ENCODE results near the gene EID3. TPM values are rescaled to one million over a fixed set of nuclear protein-coding genes. Genes with fewer than 3 reads are reported as not detected.

EID3 gene
- total RNA-seq, 1 donor from 2014 or later: 6.2 TPM

GRCh38 chr12:104334581-104334980, 31.0 kb downstream of the EID3 start:
- TF ChIP-seq CTCF (IDR thresholded peaks at IDR 0.05): no peak
- no peaks in the 10 kb centered on the region for H3K4me1 Mint-ChIP-seq
- no peak overlapping the region for H3K27ac Mint-ChIP-seq
- ChIA-PET POLR2A (interaction anchor here (0.6 kb wide), 1 partner anchor 44 kb away, joined by 3 read pairs; no protein-coding TSS in a partner anchor), CTCF (no interaction called here)
- H3K27me3 Mint-ChIP-seq: no peaks in the 10 kb centered on the region
- intact Hi-C loops (cut with micrococcal nuclease): no loop called here
- H3K36me3 Mint-ChIP-seq (ENCODE audit: low read depth): peaks cover 54% of the 10 kb centered on the region
- no peak overlapping the region for H3K4me3 Mint-ChIP-seq
- no peak for ATAC-seq (ENCODE audit: low read depth)
- H3K9me3 Mint-ChIP-seq: no peaks in the 10 kb centered on the region
- DNase-seq: no peak

- DNase-seq (no peak), ATAC-seq (ENCODE audit: low read depth) (no peak)
- Mint-ChIP-seq H3K9me3 (no peaks in the 10 kb centered on the region), H3K27me3 (no peaks in the 10 kb centered on the region), H3K27ac (no peak overlapping the region), H3K4me3 (no peak overlapping the region), H3K4me1 (no peaks in the 10 kb centered on the region), H3K36me3 (ENCODE audit: low read depth) (peaks cover 62% of the 10 kb centered on the region)
- intact Hi-C loops (cut with micrococcal nuclease): no loop called here
- no peak for TF ChIP-seq CTCF (IDR thresholded peaks at IDR 0.05)
- ChIA-PET CTCF (no interaction called here), POLR2A (interaction anchor here (0.5 kb wide), 1 partner anchor 12 kb away, joined by 3 read pairs; no protein-coding TSS in a partner anchor)
Measured at GRCh38 chr12:104336115-104336514, 32.6 kb downstream of the EID3 start.

- Mint-ChIP-seq H3K27me3 (no peaks in the 10 kb centered on the region), H3K4me3 (no peak overlapping the region), H3K27ac (no peak overlapping the region), H3K36me3 (ENCODE audit: low read depth) (peaks cover 63% of the 10 kb centered on the region), H3K4me1 (no peaks in the 10 kb centered on the region), H3K9me3 (no peaks in the 10 kb centered on the region)
- no peak for DNase-seq
- no peak for ATAC-seq (ENCODE audit: low read depth)
- CTCF ChIA-PET: no interaction called here
- no peak for TF ChIP-seq CTCF (IDR thresholded peaks at IDR 0.05)
- intact Hi-C loops (cut with micrococcal nuclease): no loop called here
- POLR2A ChIA-PET: no interaction called here
Measured at GRCh38 chr12:104337030-104337558, 33.6 kb downstream of the EID3 start.

- Mint-ChIP-seq H3K9me3 (no peaks in the 10 kb centered on the region), H3K4me3 (no peak overlapping the region), H3K27me3 (no peaks in the 10 kb centered on the region), H3K27ac (no peak overlapping the region), H3K36me3 (ENCODE audit: low read depth) (peaks cover 68% of the 10 kb centered on the region), H3K4me1 (no peaks in the 10 kb centered on the region)
- no peak for TF ChIP-seq CTCF (IDR thresholded peaks at IDR 0.05)
- POLR2A ChIA-PET: no interaction called here
- no peak for ATAC-seq (ENCODE audit: low read depth)
- intact Hi-C loops (cut with micrococcal nuclease): no loop called here
- DNase-seq: no peak
- CTCF ChIA-PET: interaction anchor here (0.9 kb wide), 1 partner anchor 119 kb away, joined by 4 read pairs; no protein-coding TSS in a partner anchor
Measured at GRCh38 chr12:104339663-104340062, 36.1 kb downstream of the EID3 start.

GRCh38 chr12:104340177-104340576, 36.6 kb downstream of the EID3 start:
- TF ChIP-seq CTCF (IDR thresholded peaks at IDR 0.05): no peak
- peaks cover 68% of the 10 kb centered on the region for H3K36me3 Mint-ChIP-seq (ENCODE audit: low read depth)
- POLR2A ChIA-PET: no interaction called here
- no peak overlapping the region for H3K4me3 Mint-ChIP-seq
- H3K27me3 Mint-ChIP-seq: no peaks in the 10 kb centered on the region
- intact Hi-C loops (cut with micrococcal nuclease): no loop called here
- no peak overlapping the region for H3K27ac Mint-ChIP-seq
- H3K4me1 Mint-ChIP-seq: no peaks in the 10 kb centered on the region
- ATAC-seq (ENCODE audit: low read depth) (no peak), DNase-seq (no peak)
- no peaks in the 10 kb centered on the region for H3K9me3 Mint-ChIP-seq
- CTCF ChIA-PET: interaction anchor here (0.9 kb wide), 1 partner anchor 119 kb away, joined by 4 read pairs; no protein-coding TSS in a partner anchor

Data from activated B cell treated with CpG ODN at 0.5 μM for 24 hours (primary cell).